H9 (cell line): ENCODE measurements around the gene CADM1. TPM values are rescaled to one million over a fixed set of nuclear protein-coding genes. Genes with fewer than 3 reads are reported as not detected.
"Not testable (repeated sequence)": the region's sequence is repeated elsewhere in the genome, so short reads cannot be mapped to it uniquely, and the experiment has no call there.

Experiments used
- DNase-seq: peaks from one replicate; pipeline ENCODE4 v3.0.0-alpha.2; 2017
- H2AFZ ChIP-seq: one replicate; pipeline ENCODE4 v1.6.1; 2013; ENCODE audit warnings: mild to moderate bottlenecking, low read length, control low read depth, moderate library complexity
- H2AK5ac ChIP-seq: 2 replicates; pipeline ENCODE4 v1.6.1; 2013; ENCODE audit warnings: low read length, control low read depth, mixed read lengths; ENCODE audit not compliant: insufficient read length
- H2BK120ac ChIP-seq: one replicate; pipeline ENCODE4 v1.6.1; 2013; ENCODE audit warnings: low read depth, mild to moderate bottlenecking, low read length, control low read depth, inconsistent platforms; ENCODE audit not compliant: poor library complexity, severe bottlenecking
- H2BK12ac ChIP-seq: 2 replicates; pipeline ENCODE4 v1.6.1; 2013; ENCODE audit warnings: low read length, control low read depth, mixed read lengths, low read depth; ENCODE audit not compliant: insufficient read length
- H2BK15ac ChIP-seq: 2 replicates; pipeline ENCODE4 v1.6.1; 2013; ENCODE audit warnings: low read depth, low read length, control low read depth
- H2BK20ac ChIP-seq: one replicate; pipeline ENCODE4 v1.6.1; 2013; ENCODE audit warnings: low read depth, mild to moderate bottlenecking, low read length, control low read depth, inconsistent platforms; ENCODE audit not compliant: poor library complexity, severe bottlenecking
- H2BK5ac ChIP-seq: 2 replicates; pipeline ENCODE4 v1.6.1; 2013; ENCODE audit warnings: low read length, control low read depth, mixed read lengths; ENCODE audit not compliant: insufficient read length
- H3K14ac ChIP-seq: 2 replicates; pipeline ENCODE4 v1.6.1; 2013; ENCODE audit warnings: low read length, control low read depth; ENCODE audit not compliant: insufficient read depth
- H3K18ac ChIP-seq: 2 replicates; pipeline ENCODE4 v1.6.1; 2013; ENCODE audit warnings: low read depth, mild to moderate bottlenecking, mixed read lengths, low read length, control low read depth; ENCODE audit not compliant: insufficient read length
- H3K23ac ChIP-seq: 2 replicates; pipeline ENCODE4 v1.6.1; 2013; ENCODE audit warnings: low read length, control low read depth, mixed read lengths, low read depth; ENCODE audit not compliant: insufficient read length
- H3K23me2 ChIP-seq: 2 replicates; pipeline ENCODE4 v1.6.1; 2013; ENCODE audit warnings: low read depth, mild to moderate bottlenecking, mixed read lengths, low read length, control low read depth; ENCODE audit not compliant: insufficient read length, poor library complexity, severe bottlenecking
- H3K27ac ChIP-seq: 2 replicates; pipeline ENCODE4 v1.5.1; 2013; ENCODE audit warnings: low read length, control low read depth, mixed read lengths, low read depth; ENCODE audit not compliant: insufficient read length
- H3K27me3 ChIP-seq: 2 replicates; pipeline ENCODE4 v1.6.1; 2013; ENCODE audit warnings: low read length, control low read depth, inconsistent platforms; ENCODE audit not compliant: insufficient read depth
- H3K4ac ChIP-seq: 2 replicates; pipeline ENCODE4 v1.6.1; 2013; ENCODE audit warnings: low read depth, mild to moderate bottlenecking, control low read depth, inconsistent platforms, low read length, moderate library complexity
- H3K4me1 ChIP-seq: 2 replicates; pipeline ENCODE4 v1.6.1; 2013; ENCODE audit warnings: low read length, control low read depth, inconsistent platforms; ENCODE audit not compliant: insufficient read depth
- H3K4me2 ChIP-seq: 2 replicates; pipeline ENCODE4 v1.6.1; 2013; ENCODE audit warnings: low read length, control low read depth, mixed read lengths; ENCODE audit not compliant: insufficient read length, insufficient read depth
- H3K56ac ChIP-seq: 2 replicates; pipeline ENCODE4 v1.6.1; 2013; ENCODE audit warnings: low read depth, mild to moderate bottlenecking, mixed read lengths, low read length, control low read depth; ENCODE audit not compliant: insufficient read length
- H3K79me1 ChIP-seq: 2 replicates; pipeline ENCODE4 v1.6.1; 2013; ENCODE audit warnings: low read depth, mild to moderate bottlenecking, moderate library complexity, low read length, control low read depth, inconsistent platforms; ENCODE audit not compliant: insufficient read depth, poor library complexity, severe bottlenecking
- H3K79me2 ChIP-seq: 2 replicates; pipeline ENCODE4 v1.6.1; 2013; ENCODE audit warnings: low read length, control low read depth, inconsistent platforms; ENCODE audit not compliant: insufficient read depth
- H3K9ac ChIP-seq: 2 replicates; pipeline ENCODE4 v1.6.1; 2013; ENCODE audit warnings: low read length, control low read depth, mixed read lengths; ENCODE audit not compliant: insufficient read length; ENCODE audit errors: extremely low read depth
- H3K9me3 ChIP-seq: one replicate; pipeline ENCODE4 v1.6.1; 2013; ENCODE audit warnings: low read depth, low read length, inconsistent platforms; ENCODE audit not compliant: control insufficient read depth
- H3T11ph ChIP-seq: one replicate; pipeline ENCODE4 v1.6.1; 2013; ENCODE audit warnings: mild to moderate bottlenecking, low read length, control low read depth, inconsistent platforms
- H4K20me1 ChIP-seq: one replicate; pipeline ENCODE4 v1.6.1; 2013; ENCODE audit not compliant: control insufficient read depth, insufficient read length, insufficient read depth
- H4K5ac ChIP-seq: 2 replicates; pipeline ENCODE4 v1.6.1; 2013; ENCODE audit warnings: low read depth, mild to moderate bottlenecking, mixed read lengths, low read length, control low read depth; ENCODE audit not compliant: insufficient read length
- H4K8ac ChIP-seq: replicated peaks from 2 replicates; pipeline ENCODE4 v1.6.1; 2013; ENCODE audit warnings: low read length, control low read depth, mixed read lengths, low read depth; ENCODE audit not compliant: insufficient read length
- H4K91ac ChIP-seq: 2 replicates; pipeline ENCODE4 v1.6.1; 2013; ENCODE audit warnings: low read depth, mild to moderate bottlenecking, moderate library complexity, mixed read lengths, low read length, control low read depth; ENCODE audit not compliant: insufficient read length
- H3K27ac Mint-ChIP-seq, 3 experiments: 2 replicates in 2 of 3; 3 replicates in 1 of 3; pipeline ENCODE4 v1.8.0; 2020 to 2021; ENCODE audit warnings: mixed read lengths in 3 of 3, mild to moderate bottlenecking in 1 of 3, moderate library complexity in 1 of 3
- H3K27me3 Mint-ChIP-seq: 2 replicates; pipeline ENCODE4 v1.8.0; 2021; ENCODE audit warnings: low read depth, mild to moderate bottlenecking, moderate library complexity, mixed read lengths
- H3K36me3 Mint-ChIP-seq, 3 experiments: 2 replicates in 2 of 3; 3 replicates in 1 of 3; pipeline ENCODE4 v1.8.0; 2020 to 2021; ENCODE audit warnings: low read depth in 3 of 3, mixed read lengths in 3 of 3; ENCODE audit not compliant: insufficient read depth in 1 of 3
- H3K4me1 Mint-ChIP-seq, 2 experiments: 2 replicates each; pipeline ENCODE4 v1.8.0; 2020; ENCODE audit warnings: mixed read lengths in 2 of 2
- H3K4me3 Mint-ChIP-seq, 2 experiments: 2 replicates in 1 of 2; 3 replicates in 1 of 2; pipeline ENCODE4 v1.8.0; 2020 to 2021; ENCODE audit warnings: mild to moderate bottlenecking in 2 of 2, mixed read lengths in 2 of 2, moderate library complexity in 1 of 2
- H3K9me3 Mint-ChIP-seq, 2 experiments: 2 replicates in 1 of 2; 3 replicates in 1 of 2; pipeline ENCODE4 v1.8.0; 2020; ENCODE audit warnings: mild to moderate bottlenecking in 2 of 2, mixed read lengths in 2 of 2, moderate library complexity in 1 of 2
- CTCF ChIP-seq: fragments of 200-600 bp; sonication (generic); conservative IDR thresholded peaks from 3 replicates; pipeline ENCODE4 v1.8.0; 2021; ENCODE audit warnings: antibody characterized with exemption, mild to moderate bottlenecking
- WGBS: extraction: QIAGEN DNeasy Blood & Tissue Kit; methylation state at CpG from one replicate; pipeline ENCODE4 v1.1.7; 2013; ENCODE audit warnings: missing lambda C conversion rate, low lambda C conversion rate, mixed read lengths; ENCODE audit not compliant: insufficient read length; ENCODE audit errors: extremely low coverage; 5-methylcytosine and 5-hydroxymethylcytosine counted together
- total RNA-seq: library from RNA; stranded (reverse); gene quantifications from 2 replicates; pipeline ENCODE4 v1.2.1, GENCODE V29; 2021

Gene CADM1
- total RNA-seq, 1 experiment from 2014 or later = 11.9 TPM

GRCh38 chr11:115475564-115475963 lies 28.7 kb downstream of the CADM1 start:
- no peak overlapping the region for H4K91ac ChIP-seq
- no peak overlapping the region for H3K14ac ChIP-seq
- Mint-ChIP-seq H3K36me3 (no peaks in the 10 kb centered on the region), H3K4me1 (peaks cover 11 to 14% of the 10 kb centered on the region in 2 experiments), H3K9me3 (no peaks in the 10 kb centered on the region; a peak in 1 of 5 replicates), H3K4me3 (no peak overlapping the region), H3K27me3 (peaks cover 13% of the 10 kb centered on the region), H3K27ac (no peak overlapping the region)
- no peak for TF ChIP-seq CTCF
- H3K27ac ChIP-seq = no peak overlapping the region
- H2BK12ac ChIP-seq = no peak overlapping the region
- no peak overlapping the region for H3T11ph ChIP-seq
- no peak overlapping the region for H3K18ac ChIP-seq
- H2AK5ac ChIP-seq = no peak overlapping the region
- H3K23me2 ChIP-seq = no peaks in the 10 kb centered on the region
- no peaks in the 10 kb centered on the region for H3K9me3 ChIP-seq
- no peak overlapping the region for H4K5ac ChIP-seq
- H3K79me2 ChIP-seq = no peaks in the 10 kb centered on the region
- no peak overlapping the region for H2AFZ ChIP-seq
- H3K79me1 ChIP-seq = no peaks in the 10 kb centered on the region
- H2BK15ac ChIP-seq = no peak overlapping the region
- H4K20me1 ChIP-seq = no peaks in the 10 kb centered on the region
- no peaks in the 10 kb centered on the region for H3K4me1 ChIP-seq
- no peak overlapping the region for H3K4ac ChIP-seq
- no peak overlapping the region for H2BK5ac ChIP-seq
- no peak overlapping the region for H2BK20ac ChIP-seq
- H3K23ac ChIP-seq = no peak overlapping the region
- H3K4me2 ChIP-seq = no peak overlapping the region
- H4K8ac ChIP-seq = no peak overlapping the region
- no peak overlapping the region for H3K9ac ChIP-seq
- no peak overlapping the region for H3K56ac ChIP-seq
- no peak for DNase-seq
- 0 out of 2 replicates have a peak, but pooled peaks cover 2% of the 10 kb centered on the region for H3K27me3 ChIP-seq
- WGBS = no CpG with 5 or more reads among the region's 4 CpGs
- H2BK120ac ChIP-seq = no peak overlapping the region

GRCh38 chr11:115474306-115474705 lies 29.9 kb downstream of the CADM1 start:
- not testable (repeated sequence) for H2BK5ac ChIP-seq, H3K4me1 ChIP-seq, H4K8ac ChIP-seq, H2BK12ac ChIP-seq, H3K14ac ChIP-seq, H3K36me3 Mint-ChIP-seq, H3K9ac ChIP-seq, H3K79me2 ChIP-seq, H4K20me1 ChIP-seq, H3K27ac Mint-ChIP-seq, H3T11ph ChIP-seq, H4K5ac ChIP-seq, H2AFZ ChIP-seq, H2BK20ac ChIP-seq, H3K18ac ChIP-seq, H4K91ac ChIP-seq, H2BK15ac ChIP-seq, H3K4me2 ChIP-seq, H3K9me3 Mint-ChIP-seq, H3K23me2 ChIP-seq, H3K9me3 ChIP-seq, H3K79me1 ChIP-seq, H3K4me3 Mint-ChIP-seq, H3K56ac ChIP-seq, H3K4ac ChIP-seq, H3K27me3 ChIP-seq, H3K23ac ChIP-seq, H2BK120ac ChIP-seq, DNase-seq, H3K27ac ChIP-seq, H2AK5ac ChIP-seq
- whole genome bisulfite sequencing = no CpG with 5 or more reads among the region's 3 CpGs
- peaks cover 12% of the 10 kb centered on the region for H3K27me3 Mint-ChIP-seq
- H3K4me1 Mint-ChIP-seq = peaks cover 8 to 12% of the 10 kb centered on the region in 2 experiments
